Measurements from ENCODE around the gene FARSB.
"Not testable (repeated sequence)": the region's sequence is repeated elsewhere in the genome, so short reads cannot be mapped to it uniquely, and the experiment has no call there.

Gene FARSB

GRCh38 chr2:222608081-222608480, 47.8 kb downstream of the FARSB start:
- DNase-seq (ENCODE audit: low read depth, low spot score) = no peak

GRCh38 chr2:222606306-222606705, 49.6 kb downstream of the FARSB start:
- DNase-seq (ENCODE audit: low read depth, low spot score) = no peak

DNA sequence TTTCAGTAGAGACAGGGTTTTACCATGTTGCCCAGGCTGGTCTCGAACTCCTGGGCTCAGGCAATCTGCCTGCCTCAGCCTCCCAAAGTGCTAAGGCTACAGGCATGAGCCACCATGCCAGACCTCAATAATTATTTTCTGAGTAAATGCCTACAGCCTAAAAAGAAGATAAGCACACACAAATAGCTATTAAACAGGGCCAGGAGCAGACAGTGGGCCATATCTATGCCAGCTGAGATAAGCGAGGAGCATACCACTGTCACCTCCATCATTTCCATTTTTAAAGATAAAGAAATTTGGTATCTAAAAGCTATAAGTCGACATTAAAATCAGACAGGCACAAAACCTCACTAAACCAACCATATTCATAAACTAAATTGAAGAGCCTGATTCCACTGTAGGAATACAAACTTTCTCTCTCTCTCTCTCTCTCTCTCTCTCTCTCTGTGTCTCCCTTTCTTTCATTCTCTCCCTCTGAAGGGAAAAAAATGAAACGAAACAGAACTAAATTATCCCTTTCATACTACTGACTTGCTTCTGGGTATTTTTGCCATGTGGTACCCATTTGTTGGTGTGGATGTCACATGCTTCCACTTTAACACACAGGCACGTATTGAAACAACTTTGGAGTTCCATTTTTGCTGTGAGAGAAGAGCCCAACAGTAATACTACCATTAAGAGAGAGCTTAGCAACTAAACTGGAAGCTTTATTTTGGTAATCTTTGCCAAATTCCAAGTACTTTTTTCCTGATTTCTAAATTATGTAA, 51.0 kb downstream of the FARSB start:
- no peak for DNase-seq (ENCODE audit: low read depth, low spot score)

DNA sequence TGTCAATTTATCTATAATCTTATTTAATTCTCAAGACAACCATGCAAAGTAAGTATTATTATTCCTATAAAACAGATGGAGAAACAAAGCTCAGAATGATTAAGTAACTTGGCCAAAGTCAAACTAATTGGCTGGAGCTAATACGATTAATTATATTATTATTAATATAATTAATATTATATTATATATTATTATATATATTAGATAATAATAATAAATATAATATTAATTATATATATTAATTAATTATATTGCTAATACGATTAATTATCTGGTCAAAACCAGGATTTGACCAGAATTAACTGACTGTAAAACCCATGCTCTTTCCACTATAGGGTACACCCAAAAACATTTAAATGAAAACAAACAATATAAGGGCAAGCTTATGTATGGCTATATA, 52.4 kb downstream of the FARSB start:
- DNase-seq (ENCODE audit: low read depth, low spot score) = no peak

GRCh38 chr2:222598611-222599010, 57.3 kb downstream of the FARSB start:
- DNase-seq (ENCODE audit: low read depth, low spot score) = no peak

DNA sequence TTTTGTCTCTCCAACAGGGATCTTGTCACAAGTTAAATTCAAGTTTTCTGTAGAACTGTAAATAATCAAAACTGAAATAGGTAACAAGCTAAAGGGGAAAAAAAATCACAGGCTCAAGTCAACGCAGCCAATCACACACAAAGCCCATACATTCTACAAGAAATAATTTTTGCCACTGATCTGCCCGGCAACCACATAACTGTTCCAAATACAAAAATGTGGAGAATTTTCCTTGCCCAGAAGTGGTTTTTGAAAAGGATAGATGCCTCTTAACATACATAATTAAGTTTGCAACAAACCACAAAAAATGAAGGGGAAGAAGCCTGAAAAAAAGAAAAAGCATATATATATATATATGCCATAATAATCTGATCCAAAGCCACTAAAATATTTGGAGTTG, 60.3 kb downstream of the FARSB start:
- DNase-seq (ENCODE audit: low read depth, low spot score) = no peak

- DNase-seq (ENCODE audit: low read depth, low spot score) = no peak
Observed at GRCh38 chr2:222594679-222595078, 61.2 kb downstream of the FARSB start.

DNA sequence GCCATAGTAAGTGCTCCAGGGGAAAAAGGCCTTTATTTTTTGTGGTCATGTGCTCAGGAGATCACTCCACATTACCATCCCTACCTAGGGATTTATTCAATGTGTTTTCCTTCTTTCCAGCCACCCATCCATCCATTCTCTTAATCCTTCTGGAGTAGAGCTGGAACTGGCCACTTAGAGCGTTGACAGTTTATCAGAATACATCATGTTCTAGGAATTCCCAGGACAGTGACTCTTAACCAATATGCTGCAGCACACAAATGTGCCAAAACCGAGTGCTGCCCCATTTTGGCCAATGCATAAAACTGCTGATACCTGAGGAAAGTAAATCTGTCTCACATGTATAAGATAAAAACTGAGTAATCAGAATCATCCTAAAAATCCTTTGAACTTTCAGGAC, 63.7 kb downstream of the FARSB start:
- no peak for DNase-seq (ENCODE audit: low read depth, low spot score)

GRCh38 chr2:222591661-222592060, 64.2 kb downstream of the FARSB start:
- DNase-seq (ENCODE audit: low read depth, low spot score) = no peak

- DNase-seq (ENCODE audit: low read depth, low spot score) = not testable (repeated sequence)
Observed at GRCh38 chr2:222584589-222584988, 71.3 kb downstream of the FARSB start.

- DNase-seq (ENCODE audit: low read depth, low spot score) = no peak
Observed at GRCh38 chr2:222582928-222583327, 73.0 kb downstream of the FARSB start.

DNA sequence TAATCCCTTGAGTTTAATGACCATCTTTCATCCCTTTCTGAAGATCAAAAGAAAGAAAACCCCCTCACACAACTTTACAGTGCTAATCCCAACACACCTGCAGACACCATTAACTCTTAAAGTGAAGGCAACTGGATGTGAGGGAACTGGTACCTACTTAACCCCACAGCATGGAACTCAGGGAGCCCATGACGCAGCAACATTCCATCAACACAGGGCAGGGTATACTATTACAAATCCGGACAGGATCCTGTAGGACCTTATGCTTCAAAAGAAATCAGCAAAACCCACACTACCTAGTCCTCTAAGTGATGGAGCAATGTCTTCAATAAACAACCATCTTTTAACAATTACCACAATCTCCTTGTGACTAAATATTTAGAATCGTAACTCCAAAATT, 78.6 kb downstream of the FARSB start:
- no peak for DNase-seq (ENCODE audit: low read depth, low spot score)

DNA sequence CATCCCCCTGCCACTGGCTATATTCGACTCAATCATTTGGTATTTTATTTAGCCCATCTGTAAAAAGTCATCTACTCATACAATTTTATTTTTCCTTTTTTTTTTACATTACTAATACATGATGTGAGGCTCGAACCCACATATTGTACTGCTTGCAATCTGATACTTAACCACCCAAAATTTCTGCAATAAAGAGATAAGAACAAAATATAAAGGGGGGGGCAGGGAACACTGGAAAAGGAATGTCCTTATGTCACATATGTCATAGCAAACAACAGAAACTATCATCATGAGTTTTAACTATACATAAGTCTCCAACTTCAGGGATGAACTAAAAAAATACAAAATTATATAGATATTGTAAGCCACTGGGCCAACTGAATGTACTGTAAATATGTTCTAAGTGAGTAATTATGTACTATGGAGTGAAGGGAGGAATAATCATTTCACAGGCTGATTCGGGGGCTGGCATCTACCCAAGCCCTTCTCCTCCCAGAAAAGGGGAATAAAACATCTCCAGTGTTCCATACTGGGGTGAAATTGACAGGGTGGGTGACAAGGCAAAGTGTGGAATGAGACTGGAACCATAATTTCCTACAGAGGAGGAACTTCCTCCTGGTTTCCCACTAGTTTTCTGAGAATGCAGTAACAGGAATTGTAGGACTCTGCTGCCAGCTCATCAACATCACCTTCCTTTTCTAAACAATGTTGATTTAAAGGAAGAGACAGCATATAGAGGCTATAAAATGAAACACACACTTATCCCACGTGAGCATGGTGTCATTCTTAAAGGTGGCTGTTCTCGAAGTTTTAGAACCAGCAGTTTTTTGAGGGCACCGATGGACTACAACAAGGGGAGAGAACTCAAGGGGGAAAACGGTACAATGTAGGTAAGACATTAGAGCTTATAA, 79.5 kb downstream of the FARSB start:
- no peak for DNase-seq (ENCODE audit: low read depth, low spot score)

GRCh38 chr2:222575618-222576017, 80.3 kb downstream of the FARSB start:
- DNase-seq (ENCODE audit: low read depth, low spot score) = no peak

DNA sequence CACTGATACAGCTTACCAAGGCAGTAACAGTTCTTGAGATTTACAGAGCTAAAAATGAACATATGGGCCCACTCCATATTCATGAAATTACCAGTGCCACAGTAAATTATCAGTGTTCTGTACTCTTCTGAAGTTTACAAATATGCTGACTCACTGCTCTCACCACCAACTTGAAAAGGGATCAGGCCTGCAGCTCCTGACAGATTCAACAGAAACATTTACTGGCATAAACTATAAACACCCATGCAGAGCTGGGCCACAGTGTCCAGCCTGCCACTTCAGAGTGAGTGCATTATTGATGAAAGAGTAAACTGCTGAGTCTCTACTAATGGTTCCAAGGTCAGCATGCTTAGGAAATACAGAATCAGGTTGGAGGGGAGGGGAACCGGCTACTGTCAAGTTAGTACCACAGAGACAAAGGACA, 83.1 kb downstream of the FARSB start:
- no peak for DNase-seq (ENCODE audit: low read depth, low spot score)

GRCh38 chr2:222572264-222572721, 83.6 kb downstream of the FARSB start:
- DNase-seq (ENCODE audit: low read depth, low spot score) = no peak

- no peak for DNase-seq (ENCODE audit: low read depth, low spot score)
Observed at GRCh38 chr2:222569826-222570225, 86.1 kb downstream of the FARSB start.

DNA sequence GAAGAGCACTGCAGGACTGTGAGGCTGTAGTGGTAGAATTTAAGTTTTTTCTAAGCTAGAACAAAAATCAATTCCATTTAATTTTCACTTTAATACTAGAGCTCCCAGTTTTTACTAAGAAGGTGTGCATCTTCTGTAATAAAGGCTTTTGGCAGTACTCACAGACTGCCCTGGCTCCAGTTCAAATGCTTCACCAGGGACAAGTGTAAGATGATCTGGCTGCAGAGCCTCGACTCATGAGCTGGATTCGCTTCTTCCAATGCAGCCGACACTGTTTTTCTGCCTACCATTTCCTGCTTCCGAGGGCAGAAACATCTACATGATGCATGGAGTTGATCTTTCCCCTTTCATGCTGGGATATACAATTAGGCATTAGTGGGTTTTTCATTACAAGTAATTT, 87.0 kb downstream of the FARSB start:
- no peak for DNase-seq (ENCODE audit: low read depth, low spot score)

DNA sequence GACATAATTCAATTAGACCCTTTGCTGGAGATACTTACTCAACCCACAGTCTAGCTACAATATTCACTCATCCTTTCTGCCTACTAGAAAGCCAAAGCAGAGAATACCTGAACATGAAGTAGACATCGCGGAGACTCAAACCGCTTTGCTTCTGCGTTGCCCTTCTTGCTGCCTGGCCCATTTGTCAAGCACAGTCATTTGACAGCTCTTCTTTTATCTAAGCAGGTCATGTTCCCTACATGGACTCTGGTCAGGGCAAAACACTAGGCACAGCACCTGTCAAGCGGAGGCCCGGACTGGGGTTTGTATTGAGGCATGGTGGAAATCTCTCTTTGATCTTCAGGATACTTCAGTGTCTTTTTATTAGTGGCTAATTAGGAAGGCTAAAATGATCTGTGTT, 89.7 kb downstream of the FARSB start:
- no peak for DNase-seq (ENCODE audit: low read depth, low spot score)

GRCh38 chr2:222563936-222564335, 92.0 kb downstream of the FARSB start:
- no peak for DNase-seq (ENCODE audit: low read depth, low spot score)

- DNase-seq (ENCODE audit: low read depth, low spot score) = no peak
Observed at GRCh38 chr2:222563106-222563718, 92.7 kb downstream of the FARSB start.

Data from activated CD4-positive, CD25-positive, alpha-beta regulatory T cell treated with anti-CD3 and anti-CD28 coated beads, Interleukin-2, amount 50 U/mL, for 16 hours (primary cell).